ENCODE results near the gene ZNF888. TPM values are rescaled to one million over a fixed set of nuclear protein-coding genes. Genes with fewer than 3 reads are reported as not detected.
"Not testable (repeated sequence)": the region's sequence is repeated elsewhere in the genome, so short reads cannot be mapped to it uniquely, and the experiment has no call there.

Gene ZNF888
- 10 to 100 TPM; 11.3 to 20.1 (median 13.6) TPM for polyA plus RNA-seq (ENCODE audit: insufficient read length in 3 of 3)
- long read RNA-seq, donor 1, result 0 reads
- long read RNA-seq, donor 2, result 0 reads
- long read RNA-seq, donor 3, result 0 reads
- long read RNA-seq, donor 4, result 0 reads
- long read RNA-seq, donor 5, full-length matches to known transcripts, result 1 of 1 reads
- long read RNA-seq, donor 5, partial matches to known transcripts, result 0 of 1 reads
- long read RNA-seq, donor 5, other reads (novel, unspliced or antisense), result 0 of 1 reads
- long read RNA-seq, donor 6, result 0 reads
- long read RNA-seq, donor 7, full-length matches to known transcripts, result 2 of 2 reads
- long read RNA-seq, donor 7, partial matches to known transcripts, result 0 of 2 reads
- long read RNA-seq, donor 7, other reads (novel, unspliced or antisense), result 0 of 2 reads
- long read RNA-seq, donor 8, result 0 reads
- long read RNA-seq, donor 9, full-length matches to known transcripts, result 1 of 1 reads
- long read RNA-seq, donor 9, partial matches to known transcripts, result 0 of 1 reads
- long read RNA-seq, donor 9, other reads (novel, unspliced or antisense), result 0 of 1 reads
- long read RNA-seq, donor 10, full-length matches to known transcripts, result 1 of 1 reads
- long read RNA-seq, donor 10, partial matches to known transcripts, result 0 of 1 reads
- long read RNA-seq, donor 10, other reads (novel, unspliced or antisense), result 0 of 1 reads
- long read RNA-seq, donor 11, result 0 reads
- long read RNA-seq, donor 12, full-length matches to known transcripts, result 1 of 1 reads
- long read RNA-seq, donor 12, partial matches to known transcripts, result 0 of 1 reads
- long read RNA-seq, donor 12, other reads (novel, unspliced or antisense), result 0 of 1 reads
- long read RNA-seq, donor 13, result 0 reads
- long read RNA-seq, donor 14, partial matches to known transcripts, result 38 of 38 reads
- long read RNA-seq, donor 14, other reads (novel, unspliced or antisense), result 0 of 38 reads
- long read RNA-seq, donor 15, result 0 reads
- long read RNA-seq, donor 16, result 0 reads

- peak; percentile 85 for DNase-seq
These were observed at the start of gene ZNF888 for GRCh38 chr19:52922841-52923777. ZNF888 (minus strand) TSS chr19:52923428; CDS start chr19:52917873, 5,555 bp downstream.

GRCh38 chr19:52967772-52968171 lies 44.5 kb upstream of the ZNF888 start:
- no peak for DNase-seq

GRCh38 chr19:52963247-52963618 lies 40.0 kb upstream of the ZNF888 start:
- no peak for DNase-seq

- DNase-seq, result peak; percentile 97
These were observed 39.4 kb upstream of the ZNF888 start, which contains the start of gene ZNF816 for GRCh38 chr19:52962394-52963246. ZNF816 (minus strand) TSS chr19:52962881; CDS start chr19:52956089, 6,792 bp downstream.

GRCh38 chr19:52961981-52962380 lies 38.8 kb upstream of the ZNF888 start:
- DNase-seq, result no peak

GRCh38 chr19:52959613-52960295 lies 36.5 kb upstream of the ZNF888 start:
- no peak for DNase-seq

- DNase-seq, result no peak
These were observed 34.4 kb upstream of the ZNF888 start for GRCh38 chr19:52957591-52957990.

GRCh38 chr19:52956917-52957316 lies 33.7 kb upstream of the ZNF888 start:
- no peak for DNase-seq

- no peak for DNase-seq
These were observed 26.2 kb upstream of the ZNF888 start for GRCh38 chr19:52949422-52949821.

GRCh38 chr19:52948025-52948770 lies 25.0 kb upstream of the ZNF888 start:
- no peak for DNase-seq

GRCh38 chr19:52946322-52947310 lies 23.4 kb upstream of the ZNF888 start:
- peak; percentile 77 for DNase-seq

GRCh38 chr19:52945652-52946321 lies 22.6 kb upstream of the ZNF888 start:
- no peak for DNase-seq

GRCh38 chr19:52944703-52945493 lies 21.7 kb upstream of the ZNF888 start:
- DNase-seq, result not testable (repeated sequence)

GRCh38 chr19:52943884-52944643 lies 20.8 kb upstream of the ZNF888 start:
- DNase-seq, result no peak

- no peak for DNase-seq
These were observed 20.1 kb upstream of the ZNF888 start for GRCh38 chr19:52943134-52943883.
